ACC112 (cell line): ENCODE results near the gene ZNF345.

Experiments used
- H2AFZ ChIP-seq: fragments of 200-600 bp; sonication (generic); one replicate; pipeline ENCODE4 v1.6.0; 2017; ENCODE audit warnings: antibody characterized with exemption, low read length; ENCODE audit not compliant: unreplicated experiment
- H3K27ac ChIP-seq: fragments of 200-600 bp; sonication (generic); 2 replicates; pipeline ENCODE4 v1.5.1; 2014; ENCODE audit warnings: low read depth, mild to moderate bottlenecking, antibody characterized with exemption, low read length, moderate library complexity
- H3K27me3 ChIP-seq: fragments of 200-600 bp; sonication (generic); 2 replicates; pipeline ENCODE4 v1.6.1; 2014; ENCODE audit warnings: mild to moderate bottlenecking, antibody characterized with exemption, low read length, moderate library complexity, mixed read lengths; ENCODE audit not compliant: insufficient read depth
- H3K36me3 ChIP-seq: fragments of 200-600 bp; sonication (generic); 2 replicates; pipeline ENCODE4 v1.6.1; 2016; ENCODE audit warnings: mild to moderate bottlenecking, antibody characterized with exemption, low read length, moderate library complexity, mixed read lengths; ENCODE audit not compliant: insufficient read depth
- H3K4me1 ChIP-seq: fragments of 200-600 bp; sonication (generic); one replicate; pipeline ENCODE4 v1.6.1; 2016; ENCODE audit warnings: low read length, mixed read lengths; ENCODE audit not compliant: insufficient read depth, unreplicated experiment, control insufficient read depth
- H3K4me3 ChIP-seq: fragments of 200-600 bp; sonication (generic); 2 replicates; pipeline ENCODE4 v1.5.1; 2014; ENCODE audit warnings: mild to moderate bottlenecking, low read depth, low read length
- H3K79me2 ChIP-seq: fragments of 200-600 bp; sonication (generic); one replicate; pipeline ENCODE4 v1.6.0; 2016; ENCODE audit warnings: low read length; ENCODE audit not compliant: control insufficient read depth, unreplicated experiment, insufficient read depth

Gene ZNF345

DNA sequence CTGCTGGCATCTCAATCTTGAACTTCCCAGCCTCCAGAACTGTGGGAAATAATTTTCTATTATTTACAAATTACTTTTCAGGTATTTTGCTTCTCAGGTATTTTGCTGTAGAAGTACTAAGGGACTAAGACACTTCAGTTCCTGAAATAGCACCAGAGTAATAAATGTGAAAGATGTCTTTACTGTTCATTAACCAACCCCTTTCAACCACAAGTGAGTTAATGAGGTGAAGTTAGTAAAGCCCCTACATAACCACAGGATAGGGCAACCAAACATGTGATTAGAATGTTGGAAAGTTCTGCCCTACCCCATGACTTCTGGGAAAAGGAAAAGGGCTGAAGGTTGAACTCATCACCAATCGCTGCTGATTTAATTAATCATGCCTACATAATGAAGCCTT is 2.7 kb upstream of the ZNF345 start:
- Histone ChIP-seq H2AFZ (no peak overlapping the region), H3K4me1 (no peaks in the 10 kb centered on the region), H3K27ac (no peak overlapping the region), H3K27me3 (no peaks in the 10 kb centered on the region), H3K4me3 (no peak overlapping the region), H3K36me3 (peaks cover 8% of the 10 kb centered on the region; the same call in 1 of the 2 replicates), H3K79me2 (peaks cover 7% of the 10 kb centered on the region)

DNA sequence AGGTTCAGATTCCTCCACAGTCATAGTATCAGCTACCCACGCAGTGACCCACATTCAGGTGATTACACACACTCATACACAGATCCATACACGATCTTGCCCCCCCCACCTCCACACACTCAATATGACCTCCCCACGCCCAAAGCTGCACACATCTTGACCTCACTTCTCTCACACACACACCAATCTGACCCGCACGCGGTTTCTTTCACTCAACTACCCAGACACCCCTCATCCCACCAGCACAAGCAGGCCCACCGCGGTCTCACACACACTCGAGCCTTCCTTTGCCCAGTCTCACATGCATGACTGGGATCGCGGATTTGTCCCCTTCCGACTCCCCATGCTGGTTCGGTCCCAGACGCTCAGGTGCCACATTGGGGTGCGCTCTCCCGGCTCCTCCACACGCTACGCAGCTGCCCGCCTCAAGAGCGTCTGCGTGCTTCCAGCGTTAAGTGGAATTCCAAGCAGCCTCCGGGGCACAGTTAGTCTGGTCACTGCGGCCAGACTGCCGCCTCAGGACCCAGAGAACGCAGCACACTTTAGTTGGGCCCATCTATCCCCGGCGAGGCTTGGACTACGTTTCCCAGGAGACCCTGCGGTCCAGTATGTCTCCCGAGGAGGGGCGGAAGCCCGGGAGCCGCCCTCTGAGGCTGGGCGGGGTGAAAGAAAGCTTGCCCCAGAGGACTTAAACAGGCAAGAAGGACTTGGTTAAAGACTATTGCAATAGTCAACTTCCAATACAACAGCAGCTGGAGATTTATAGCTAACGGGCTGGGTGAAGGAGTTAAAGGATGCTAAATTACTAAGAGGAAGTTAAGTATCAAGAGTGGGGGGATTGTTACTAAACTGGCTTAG is 746 bp upstream of the ZNF345 start:
- no peaks in the 10 kb centered on the region for H3K27me3 ChIP-seq
- no peaks in the 10 kb centered on the region for H3K4me1 ChIP-seq
- peaks cover 9% of the 10 kb centered on the region; the same call in 1 of the 2 replicates for H3K36me3 ChIP-seq
- peak overlapping the region; percentile 98 for H2AFZ ChIP-seq
- H3K79me2 ChIP-seq: peaks cover 7% of the 10 kb centered on the region
- H3K27ac ChIP-seq: peak overlapping the region; percentile 82
- peak overlapping the region; percentile 90 for H3K4me3 ChIP-seq

DNA sequence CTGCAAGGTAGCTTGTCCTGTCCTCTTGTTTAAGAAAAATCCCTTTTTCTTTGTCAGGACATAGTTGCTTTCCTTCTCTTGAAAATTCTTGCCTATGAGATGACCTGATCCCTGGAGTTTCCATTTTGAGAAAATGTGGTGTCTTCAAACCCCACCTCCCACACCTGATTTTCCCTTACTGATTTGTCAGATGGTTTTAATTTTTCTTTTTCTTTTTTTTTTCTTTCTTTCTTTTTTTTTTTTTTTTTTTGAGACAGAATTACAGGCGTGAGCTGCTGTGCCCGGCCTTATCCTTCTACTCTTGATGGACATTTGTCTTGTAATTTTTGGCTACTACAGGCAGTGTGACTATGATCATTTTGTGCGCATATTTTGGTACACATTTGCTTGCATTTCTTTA is 1.2 kb downstream of the ZNF345 start:
- Histone ChIP-seq H3K4me1 (no peaks in the 10 kb centered on the region), H3K79me2 (peaks cover 7% of the 10 kb centered on the region), H3K4me3 (peak overlapping the region; percentile 90), H2AFZ (peak overlapping the region; percentile 98), H3K36me3 (peaks cover 15% of the 10 kb centered on the region), H3K27me3 (no peaks in the 10 kb centered on the region), H3K27ac (no peak overlapping the region)

DNA sequence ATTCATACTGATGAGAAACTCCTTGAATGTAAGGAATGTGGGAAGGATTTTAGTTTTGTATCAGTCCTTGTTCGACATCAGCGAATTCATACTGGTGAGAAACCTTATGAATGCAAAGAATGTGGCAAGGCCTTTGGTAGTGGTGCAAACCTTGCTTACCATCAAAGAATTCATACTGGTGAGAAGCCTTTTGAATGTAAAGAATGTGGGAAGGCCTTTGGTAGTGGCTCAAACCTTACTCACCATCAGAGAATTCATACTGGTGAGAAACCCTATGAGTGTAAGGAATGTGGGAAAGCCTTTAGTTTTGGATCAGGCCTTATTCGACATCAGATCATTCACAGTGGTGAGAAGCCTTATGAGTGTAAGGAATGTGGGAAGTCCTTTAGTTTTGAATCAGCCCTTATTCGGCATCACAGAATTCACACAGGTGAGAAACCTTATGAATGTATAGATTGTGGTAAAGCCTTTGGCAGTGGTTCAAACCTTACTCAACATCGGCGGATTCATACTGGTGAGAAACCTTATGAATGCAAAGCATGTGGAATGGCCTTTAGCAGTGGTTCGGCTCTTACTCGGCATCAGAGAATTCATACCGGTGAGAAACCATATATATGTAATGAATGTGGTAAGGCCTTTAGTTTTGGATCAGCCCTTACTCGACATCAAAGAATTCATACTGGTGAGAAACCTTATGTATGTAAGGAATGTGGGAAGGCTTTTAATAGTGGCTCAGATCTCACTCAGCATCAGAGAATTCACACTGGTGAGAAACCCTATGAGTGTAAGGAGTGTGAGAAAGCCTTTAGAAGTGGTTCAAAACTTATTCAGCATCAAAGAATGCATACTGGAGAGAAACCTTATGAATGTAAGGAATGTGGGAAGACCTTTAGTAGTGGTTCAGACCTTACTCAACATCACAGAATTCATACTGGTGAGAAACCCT is 26.6 kb downstream of the ZNF345 start:
- H3K27ac ChIP-seq: no peak overlapping the region
- H3K4me3 ChIP-seq: no peak overlapping the region
- no peaks in the 10 kb centered on the region for H3K79me2 ChIP-seq
- H2AFZ ChIP-seq: no peak overlapping the region
- H3K27me3 ChIP-seq: no peaks in the 10 kb centered on the region
- H3K36me3 ChIP-seq: peaks cover 20% of the 10 kb centered on the region
- H3K4me1 ChIP-seq: no peaks in the 10 kb centered on the region

DNA sequence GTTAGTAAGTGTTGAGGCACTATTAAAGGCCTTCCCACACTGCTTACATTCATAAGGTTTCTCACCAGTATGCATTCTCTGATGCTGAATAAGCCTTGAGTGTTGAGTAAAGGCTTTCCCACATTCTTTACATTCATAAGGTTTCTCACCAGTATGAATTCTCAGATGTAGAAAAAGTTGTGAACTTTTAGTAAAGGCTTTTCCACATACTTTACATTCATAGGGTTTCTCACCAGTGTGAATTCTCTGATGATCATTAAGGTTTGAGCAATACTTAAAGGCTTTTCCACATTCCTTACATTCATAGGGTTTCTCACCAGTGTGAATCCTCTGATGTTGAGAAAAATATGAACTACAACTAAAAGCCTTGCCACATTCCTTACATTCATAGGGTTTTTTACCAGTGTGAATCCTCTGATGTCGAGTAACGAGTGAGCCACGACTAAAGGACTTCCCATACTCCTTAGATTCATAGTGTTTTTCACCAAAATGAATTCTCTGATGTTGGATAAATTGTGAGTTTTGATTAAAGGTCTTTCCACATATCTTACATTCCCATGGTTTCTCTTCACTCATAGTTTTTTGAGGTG is 41.2 kb downstream of the ZNF345 start:
- peaks cover 56% of the 10 kb centered on the region for H3K36me3 ChIP-seq
- no peaks in the 10 kb centered on the region for H3K27me3 ChIP-seq
- H3K4me1 ChIP-seq: no peaks in the 10 kb centered on the region
- no peak overlapping the region for H3K27ac ChIP-seq
- H3K79me2 ChIP-seq: no peaks in the 10 kb centered on the region
- H2AFZ ChIP-seq: no peak overlapping the region
- H3K4me3 ChIP-seq: no peak overlapping the region

DNA sequence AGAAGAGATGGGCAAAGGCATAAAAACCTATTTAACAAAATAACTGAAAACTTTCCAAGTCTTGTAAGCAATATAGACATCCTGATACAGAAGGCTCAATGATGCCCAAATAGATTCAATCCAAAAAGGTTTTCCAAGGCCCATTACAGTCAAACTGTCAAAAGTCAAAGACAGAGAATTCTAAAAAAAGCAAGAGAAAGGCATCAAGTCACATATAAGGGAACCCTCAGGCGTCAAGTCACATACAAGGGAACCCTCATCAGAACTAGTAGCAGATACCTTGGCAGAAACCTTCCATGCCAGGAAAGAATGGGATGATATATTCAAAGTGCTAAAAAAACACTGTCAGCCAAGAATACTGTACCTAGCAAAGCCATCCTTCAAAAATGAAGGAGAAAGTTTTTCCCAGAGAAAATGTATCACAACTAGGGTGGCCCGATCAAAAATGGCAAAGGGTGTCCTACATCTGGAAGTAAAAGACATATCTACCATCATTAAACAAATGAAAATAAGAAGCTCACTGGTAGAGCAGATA is 44.2 kb downstream of the ZNF345 start:
- Histone ChIP-seq H3K27ac (no peak overlapping the region), H3K4me1 (no peaks in the 10 kb centered on the region), H3K27me3 (no peaks in the 10 kb centered on the region), H2AFZ (no peak overlapping the region), H3K36me3 (peaks cover 70% of the 10 kb centered on the region), H3K79me2 (no peaks in the 10 kb centered on the region), H3K4me3 (no peak overlapping the region)

DNA sequence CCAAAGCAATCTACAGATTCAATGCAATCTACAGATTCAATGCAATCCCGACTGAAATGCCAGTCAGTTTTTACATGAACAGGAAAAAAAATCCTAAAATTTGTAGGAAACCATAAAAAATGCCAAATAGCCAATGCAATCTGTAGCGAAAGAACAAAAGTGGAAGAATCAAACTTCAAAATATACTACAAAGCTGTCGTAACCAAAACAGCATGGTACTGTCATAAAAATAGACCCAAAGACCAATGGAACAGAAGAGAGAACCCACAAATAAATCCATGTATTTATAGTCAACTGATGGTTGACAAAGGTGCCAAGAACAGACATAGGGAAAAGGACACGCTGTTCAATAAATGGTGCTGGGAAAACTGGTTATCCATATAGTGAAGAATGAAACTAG is 47.7 kb downstream of the ZNF345 start:
- Histone ChIP-seq H3K36me3 (peaks cover 53% of the 10 kb centered on the region), H3K79me2 (no peaks in the 10 kb centered on the region)

DNA sequence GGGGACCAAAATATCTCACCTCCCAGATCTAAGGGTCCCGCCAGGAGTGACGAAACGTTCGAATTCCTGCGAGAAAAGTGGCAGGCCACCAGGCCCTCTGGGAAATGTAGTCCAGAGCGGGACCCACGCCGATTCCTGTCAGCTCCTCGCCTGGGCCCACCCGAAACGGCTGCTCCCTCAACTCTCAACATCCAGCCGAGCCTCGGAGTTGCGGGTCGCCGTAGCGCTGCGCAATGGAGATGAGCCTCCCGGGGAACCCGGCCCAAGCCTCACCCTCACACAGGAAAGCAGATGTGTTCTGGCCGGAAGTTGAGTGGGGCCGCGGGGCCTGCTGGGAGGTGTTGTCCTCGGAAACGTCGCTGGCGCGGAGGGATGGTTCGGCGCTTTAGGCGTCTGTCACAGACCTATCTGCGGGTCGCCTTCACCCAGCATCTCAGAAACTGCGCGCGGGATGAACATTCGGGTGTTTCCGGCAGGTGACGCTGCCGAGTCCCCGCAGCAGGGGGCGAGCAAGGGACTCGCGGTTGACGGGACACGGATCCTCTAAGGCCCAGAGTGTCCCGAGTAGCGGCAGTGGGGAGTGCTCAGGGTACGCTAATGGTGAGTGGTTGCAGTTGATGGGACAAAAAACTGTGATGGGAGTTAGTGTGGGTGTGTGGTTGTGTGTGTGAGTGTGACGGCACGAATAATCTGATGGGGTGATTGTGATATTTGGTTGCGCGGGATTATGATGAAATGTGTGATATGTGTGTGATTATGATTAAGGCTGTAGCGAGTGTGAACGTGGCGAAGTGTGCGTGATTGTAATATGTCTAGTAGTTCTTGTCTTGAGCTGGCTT is 65.5 kb downstream of the ZNF345 start, which contains the start of the genes ZNF568 and ZNF829:
TSS of gene ZNF568 (plus strand) at position 341 of the 839 bp plus-strand sequence. CDS start 6,439 bp downstream, outside the sequence.
TSS of gene ZNF829 (minus strand) at position 300 of the 839 bp plus-strand sequence. CDS start 1,124 bp downstream, outside the sequence.
- peaks cover 18% of the 10 kb centered on the region; the same call in 1 of the 2 replicates for H3K36me3 ChIP-seq
- H3K79me2 ChIP-seq: peaks cover 16% of the 10 kb centered on the region
- no peaks in the 10 kb centered on the region for H3K27me3 ChIP-seq
- H3K4me1 ChIP-seq: no peaks in the 10 kb centered on the region
- peak within 1 kb of the TSS; percentile 81 for H3K27ac ChIP-seq
- H2AFZ ChIP-seq: peak within 1 kb of the TSS; percentile 96
- H3K4me3 ChIP-seq: peak within 1 kb of the TSS; percentile 94

More for the DNA sequence above, 47.7 kb downstream of the ZNF345 start:
- no peaks in the 10 kb centered on the region for H3K4me1 ChIP-seq
- no peak overlapping the region for H2AFZ ChIP-seq
- no peaks in the 10 kb centered on the region for H3K27me3 ChIP-seq
- H3K4me3 ChIP-seq: no peak overlapping the region
- no peak overlapping the region for H3K27ac ChIP-seq

DNA sequence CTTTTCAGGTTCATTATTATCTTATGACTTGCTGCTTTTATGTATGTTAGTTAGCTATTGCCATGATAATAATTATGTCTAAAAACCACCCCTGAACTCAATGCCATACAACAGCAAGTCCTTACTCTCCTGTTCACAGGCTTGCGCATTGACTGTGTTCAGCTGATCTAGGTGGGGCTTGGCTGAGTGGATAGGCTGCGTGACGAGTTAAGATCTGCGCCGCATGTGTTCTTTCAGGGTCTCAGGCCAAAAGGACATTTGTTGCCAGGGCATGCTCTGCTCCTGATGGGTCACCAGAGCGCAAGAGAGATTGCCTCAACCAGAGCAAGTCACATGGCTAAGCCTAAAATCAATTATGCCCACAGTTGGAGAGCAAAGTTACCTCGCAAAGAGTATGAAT is 66.3 kb downstream of the ZNF345 start:
- Histone ChIP-seq H3K79me2 (peaks cover 16% of the 10 kb centered on the region), H2AFZ (peak overlapping the region; percentile 96), H3K4me3 (peak overlapping the region; percentile 94), H3K27me3 (no peaks in the 10 kb centered on the region), H3K27ac (peak overlapping the region; percentile 81), H3K36me3 (peaks cover 19% of the 10 kb centered on the region), H3K4me1 (no peaks in the 10 kb centered on the region)
